OCI-LY3 (cell line): Measurements from ENCODE around the gene DNAH1.

Experiments used
- CTCF ChIP-seq: fragments of 200-600, 300-600 bp; sonication (generic); IDR thresholded peaks from 2 replicates; pipeline ENCODE4 v1.5.1; 2014; ENCODE audit warnings: antibody characterized with exemption, low read length, low read depth
- EZH2phosphoT487 ChIP-seq: fragments of 200-600 bp; shearing (Covaris generic); IDR thresholded peaks from 2 replicates; pipeline ENCODE4 v1.6.1; 2018; ENCODE audit warnings: antibody characterized with exemption, mixed run types, low read depth

- no peak for TF ChIP-seq CTCF
- no peak for TF ChIP-seq EZH2phosphoT487
Measured at GRCh38 chr3:52364322-52365035, 48.4 kb downstream of the DNAH1 start.
